IMR-90 (cell line): Measurements from ENCODE around the gene RPL4. TPM values are rescaled to one million over a fixed set of nuclear protein-coding genes. Genes with fewer than 3 reads are reported as not detected.

Experiments
- ATAC-seq: fragments of 200-7000 bp; cut with Tn5 transposase; 2 replicates; pipeline ENCODE4 v1.9.1; 2020; ENCODE audit warnings: low read depth, mild to moderate bottlenecking, moderate library complexity
- BruUV-seq: library from RNA; stranded (reverse); fragments of 400-500 nt; replicated peaks from 2 replicates; lab custom pipeline; 2021; lab: Mats Ljungman, UMichigan
- CTCF ChIA-PET: fragments of 300-600 bp; formaldehyde crosslinking; extraction: SDS; loops from one replicate; lab custom pipeline; 2021; ENCODE audit warnings: antibody characterized with exemption; lab: Yijun Ruan, JAX
- POLR2A ChIA-PET: fragments of 300-600 bp; sonication (Branson Sonifier 250); formaldehyde crosslinking; loops from one replicate; lab custom pipeline; 2022; ENCODE audit warnings: antibody characterized with exemption; ENCODE audit not compliant: unreplicated experiment; lab: Charles Lee
- DNase-seq: peaks from one replicate; pipeline ENCODE4 v3.0.0; 2013
- H2AFZ ChIP-seq: replicated peaks from 2 replicates; pipeline ENCODE3; 2013; ENCODE audit warnings: low read length, mild to moderate bottlenecking; ENCODE audit not compliant: poor library complexity
- H2AK5ac ChIP-seq: 2 replicates; pipeline ENCODE4 v1.6.1; 2013; ENCODE audit warnings: low read depth, low read length, inconsistent platforms
- H2AK9ac ChIP-seq: replicated peaks from 2 replicates; pipeline ENCODE3; 2013; ENCODE audit warnings: mild to moderate bottlenecking, low read depth, low read length, moderate library complexity; ENCODE audit not compliant: poor library complexity
- H2BK120ac ChIP-seq: 2 replicates; pipeline ENCODE4 v1.6.1; 2013; ENCODE audit warnings: low read depth, low read length, inconsistent platforms
- H2BK15ac ChIP-seq: 3 replicates; pipeline ENCODE4 v1.6.1; 2013; ENCODE audit warnings: low read depth, low read length, inconsistent platforms
- H2BK20ac ChIP-seq: 2 replicates; pipeline ENCODE4 v1.6.1; 2013; ENCODE audit warnings: low read depth, mild to moderate bottlenecking, inconsistent platforms, low read length, moderate library complexity
- H2BK5ac ChIP-seq: 2 replicates; pipeline ENCODE4 v1.6.1; 2013; ENCODE audit warnings: mild to moderate bottlenecking, low read depth, low read length, inconsistent platforms; ENCODE audit not compliant: poor library complexity, severe bottlenecking
- H3K14ac ChIP-seq: replicated peaks from 2 replicates; pipeline ENCODE4 v1.6.1; 2013; ENCODE audit warnings: low read depth, low read length, inconsistent platforms
- H3K18ac ChIP-seq: 2 replicates; pipeline ENCODE4 v1.6.1; 2013; ENCODE audit warnings: low read depth, low read length, control low read depth
- H3K23ac ChIP-seq: 2 replicates; pipeline ENCODE4 v1.6.1; 2013; ENCODE audit warnings: low read depth, low read length, inconsistent platforms
- H3K27ac ChIP-seq: 2 replicates; pipeline ENCODE4 v1.5.1; 2013; ENCODE audit warnings: mild to moderate bottlenecking, control low read depth, low read length; ENCODE audit not compliant: insufficient read depth
- H3K27me3 ChIP-seq: 2 replicates; pipeline ENCODE4 v1.6.1; 2013; ENCODE audit warnings: low read length; ENCODE audit not compliant: control insufficient read depth, insufficient read depth
- H3K36me3 ChIP-seq: 2 replicates; pipeline ENCODE4 v1.6.1; 2013; ENCODE audit warnings: low read length, mixed read lengths; ENCODE audit not compliant: control insufficient read depth, insufficient read depth
- H3K4ac ChIP-seq: 2 replicates; pipeline ENCODE4 v1.6.1; 2013; ENCODE audit warnings: low read depth, low read length, inconsistent platforms
- H3K4me1 ChIP-seq: 2 replicates; pipeline ENCODE4 v1.6.1; 2013; ENCODE audit warnings: low read length, mixed read lengths; ENCODE audit not compliant: control insufficient read depth, insufficient read depth
- H3K4me2 ChIP-seq: 2 replicates; pipeline ENCODE4 v1.6.1; 2013; ENCODE audit warnings: low read depth, mild to moderate bottlenecking, control low read depth, low read length, moderate library complexity
- H3K4me3 ChIP-seq: 2 replicates; pipeline ENCODE4 v1.5.1; 2013; ENCODE audit warnings: low read depth, mild to moderate bottlenecking, control low read depth, low read length, moderate library complexity; ENCODE audit not compliant: insufficient read depth
- H3K56ac ChIP-seq: 2 replicates; pipeline ENCODE4 v1.6.1; 2013; ENCODE audit warnings: low read length, inconsistent platforms; ENCODE audit not compliant: insufficient read depth; ENCODE audit errors: extremely low read depth
- H3K79me1 ChIP-seq, 2 experiments: 2 replicates each; pipeline ENCODE4 v1.6.1; 2013; ENCODE audit warnings: low read length in 2 of 2, inconsistent platforms in 1 of 2, low read depth in 1 of 2
- H3K9ac ChIP-seq: 2 replicates; pipeline ENCODE4 v1.6.1; 2013; ENCODE audit warnings: low read depth, low read length, control low read depth
- H3K9me1 ChIP-seq: 2 replicates; pipeline ENCODE4 v1.6.1; 2013; ENCODE audit warnings: low read length, inconsistent platforms; ENCODE audit not compliant: insufficient read depth
- H3K9me3 ChIP-seq: 2 replicates; pipeline ENCODE4 v1.6.1; 2013; ENCODE audit warnings: low read length; ENCODE audit not compliant: control insufficient read depth, insufficient read depth
- H4K20me1 ChIP-seq: 2 replicates; pipeline ENCODE4 v1.6.1; 2013; ENCODE audit warnings: low read length, inconsistent platforms; ENCODE audit not compliant: insufficient read depth
- H4K5ac ChIP-seq: 2 replicates; pipeline ENCODE4 v1.6.1; 2013; ENCODE audit warnings: mild to moderate bottlenecking, low read depth, low read length, control low read depth
- H4K8ac ChIP-seq, 2 experiments: 2 replicates each; pipeline ENCODE4 v1.6.1; 2013; ENCODE audit warnings: low read depth in 2 of 2, low read length in 2 of 2, control low read depth in 1 of 2, inconsistent platforms in 1 of 2
- H4K91ac ChIP-seq: 2 replicates; pipeline ENCODE4 v1.6.1; 2013; ENCODE audit warnings: low read depth, low read length, inconsistent platforms; ENCODE audit not compliant: insufficient read depth
- RCOR1 ChIP-seq: IDR thresholded peaks from 2 replicates; pipeline ENCODE4 v1.6.1; 2012; ENCODE audit warnings: mild to moderate bottlenecking, low read length, improper control_type of control experiment; ENCODE audit not compliant: insufficient replicate concordance
- WGBS, 2 experiments: methylation state at CpG; one replicate each; pipeline versions ENCODE4 v1.1.5 to v1.1.7; 2013; ENCODE audit warnings: missing lambda C conversion rate in 2 of 2; ENCODE audit not compliant: insufficient read length in 1 of 2; ENCODE audit errors: extremely low coverage in 2 of 2; 5-methylcytosine and 5-hydroxymethylcytosine counted together
- dilution Hi-C: fragments of 300-500 bp; cut with HindIII; formaldehyde crosslinking; loops from one replicate; pipeline ENCODE4 v1.14.3; 2018; ENCODE audit warnings: low sequenced_read_pairs; ENCODE audit not compliant: unreplicated experiment
- in situ Hi-C: fragments of 300-500 bp; cut with MboI; formaldehyde crosslinking; loops from 3 replicates; pipeline ENCODE4 v1.14.3; 2019; ENCODE audit warnings: low sequenced_read_pairs, inconsistent platforms, mixed read lengths
- intact Hi-C: fragments of 100-400 bp; cut with micrococcal nuclease; formaldehyde crosslinking; loops from 2 replicates; pipeline ENCODE4 v1.10.0; 2022
- polyA plus RNA-seq, 3 experiments: library from polyadenylated mRNA; depleted of rRNA; stranded (reverse); fragments of >200 nt; gene quantifications; 2 replicates each; pipeline ENCODE4 v1.2.3, GENCODE V29; 2012; ENCODE audit warnings: low replicate concordance in 1 of 3
- total RNA-seq: library from RNA; depleted of rRNA; stranded (reverse); fragments of >200 nt; gene quantifications from 2 replicates; pipeline ENCODE4 v1.2.3, GENCODE V29; 2012

RPL4 gene
- total and polyA plus RNA-seq, 2 of the 4 experiments (the other 2 are of a cell fraction) = 4,083 to 13,244 TPM

- H2AFZ ChIP-seq = no peak overlapping the region
- no peak overlapping the region for H3K23ac ChIP-seq
- intact Hi-C loops (no loop called here), dilution Hi-C loops (no loop called here), in situ Hi-C loops (no loop called here)
- H4K8ac ChIP-seq = no peak overlapping the region
- H3K14ac ChIP-seq = no peak overlapping the region
- WGBS, 2 experiments = 86% methylated on average over 1 of the region's 3 CpGs; no CpG with 5 or more reads in 1 of the 2 experiments
- H2AK5ac ChIP-seq = no peak overlapping the region
- no peak for TF ChIP-seq RCOR1
- H4K91ac ChIP-seq = no peak overlapping the region
- no peak overlapping the region for H3K18ac ChIP-seq
- no peaks in the 10 kb centered on the region for H3K4me1 ChIP-seq
- CTCF ChIA-PET = no interaction called here
- no peak overlapping the region for H3K4me2 ChIP-seq
- no peaks in the 10 kb centered on the region for H4K20me1 ChIP-seq
- H2BK120ac ChIP-seq = no peak overlapping the region
- no peak overlapping the region for H3K4ac ChIP-seq
- no peaks in the 10 kb centered on the region for H3K27me3 ChIP-seq
- no peak overlapping the region for H4K5ac ChIP-seq
- POLR2A ChIA-PET = no interaction called here
- no peaks in the 10 kb centered on the region for H3K9me3 ChIP-seq
- no peak overlapping the region for H2BK15ac ChIP-seq
- H3K27ac ChIP-seq = no peak overlapping the region
- no peak overlapping the region for H2BK5ac ChIP-seq
- peaks cover 10% of the 10 kb centered on the region for H3K36me3 ChIP-seq
- BruUV-seq = no TSS peak
- no peak overlapping the region for H2AK9ac ChIP-seq
- H3K4me3 ChIP-seq = no peak overlapping the region
- no peak overlapping the region for H3K56ac ChIP-seq
- H2BK20ac ChIP-seq = no peak overlapping the region
- peaks cover 0 to 15% of the 10 kb centered on the region in 2 experiments; a peak in 3 of 4 replicates for H3K79me1 ChIP-seq
- no peak overlapping the region for H3K9ac ChIP-seq
- no peak for DNase-seq
- no peaks in the 10 kb centered on the region for H3K9me1 ChIP-seq
- no peak for ATAC-seq
Observed at GRCh38 chr15:66514586-66514985, 9.9 kb upstream of the RPL4 start.
